Brain pericyte (primary cell): ENCODE data around the gene TRIM71.
"Not testable (repeated sequence)": the region's sequence is repeated elsewhere in the genome, so short reads cannot be mapped to it uniquely, and the experiment has no call there.

ENCODE experiments used
- DNase-seq: peaks from one replicate; pipeline ENCODE4 v3.0.0-alpha.2; 2012; ENCODE audit warnings: low read depth, low spot score

TRIM71 gene

DNA sequence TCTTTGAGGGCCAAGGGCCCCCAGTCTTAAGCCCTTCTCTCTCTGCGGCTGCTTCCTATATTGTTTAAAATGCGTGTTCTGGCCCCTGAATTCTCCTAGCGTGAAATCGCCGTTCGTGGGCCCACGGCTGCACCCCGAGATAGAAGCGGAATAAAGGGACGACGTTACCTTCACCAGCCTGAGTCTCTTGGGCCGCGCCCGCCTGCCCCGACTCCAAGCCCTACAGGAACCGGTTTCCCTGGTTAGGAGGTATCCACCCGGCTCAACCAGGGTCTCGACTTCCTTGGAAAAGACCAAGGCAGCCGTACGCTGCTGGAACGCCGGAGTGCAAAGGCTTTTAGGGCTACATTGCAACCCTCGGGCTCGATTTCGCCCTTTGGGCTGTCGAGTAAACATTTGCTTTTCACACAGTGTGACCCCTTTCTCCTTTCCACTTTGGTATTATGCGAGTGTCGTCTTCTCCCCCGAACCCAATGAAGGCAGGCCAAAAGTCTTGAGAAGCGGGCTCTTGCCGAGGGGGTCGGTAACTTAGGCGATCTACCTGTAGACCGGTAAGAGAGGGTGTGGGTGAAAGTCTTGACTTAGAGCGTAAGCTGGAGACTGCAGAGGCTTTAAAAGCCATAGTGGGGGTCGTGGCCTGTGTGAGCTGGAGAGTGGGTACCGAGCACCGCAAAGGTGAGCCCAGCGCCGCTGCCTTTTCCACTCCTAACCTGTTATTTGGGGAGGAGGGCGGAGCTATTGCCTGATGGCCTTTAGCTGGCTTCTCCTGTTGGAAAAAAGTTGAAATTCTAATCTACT lies 2.0 kb downstream of the TRIM71 start:
- no peak for DNase-seq

DNA sequence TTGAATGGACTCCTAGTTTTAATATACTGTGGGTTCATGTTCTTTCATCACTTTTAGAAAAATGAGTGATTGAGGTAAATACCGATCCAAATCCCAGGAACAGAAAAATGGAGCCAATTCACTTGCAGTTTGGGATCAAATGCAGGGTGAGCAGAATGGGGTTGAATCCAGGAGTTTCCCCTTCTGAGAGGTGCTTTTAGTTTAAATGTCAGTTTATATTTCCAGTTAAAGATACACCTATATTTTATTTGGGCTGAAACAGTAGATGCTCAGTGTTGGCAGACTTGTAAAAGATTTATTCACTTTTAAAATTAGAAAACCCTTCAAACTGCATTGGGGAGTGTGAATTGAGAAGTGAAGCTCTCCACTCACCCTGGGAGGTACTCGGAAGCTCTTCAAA lies 2.6 kb downstream of the TRIM71 start:
- DNase-seq: no peak

GRCh38 chr3:32820971-32821685 lies 3.3 kb downstream of the TRIM71 start:
- no peak for DNase-seq

GRCh38 chr3:32821686-32822296 lies 4.0 kb downstream of the TRIM71 start:
- DNase-seq: no peak

- no peak for DNase-seq
Observed at GRCh38 chr3:32822609-32823498, 5.1 kb downstream of the TRIM71 start.

GRCh38 chr3:32823641-32824184 lies 5.9 kb downstream of the TRIM71 start:
- DNase-seq: not testable (repeated sequence)

DNA sequence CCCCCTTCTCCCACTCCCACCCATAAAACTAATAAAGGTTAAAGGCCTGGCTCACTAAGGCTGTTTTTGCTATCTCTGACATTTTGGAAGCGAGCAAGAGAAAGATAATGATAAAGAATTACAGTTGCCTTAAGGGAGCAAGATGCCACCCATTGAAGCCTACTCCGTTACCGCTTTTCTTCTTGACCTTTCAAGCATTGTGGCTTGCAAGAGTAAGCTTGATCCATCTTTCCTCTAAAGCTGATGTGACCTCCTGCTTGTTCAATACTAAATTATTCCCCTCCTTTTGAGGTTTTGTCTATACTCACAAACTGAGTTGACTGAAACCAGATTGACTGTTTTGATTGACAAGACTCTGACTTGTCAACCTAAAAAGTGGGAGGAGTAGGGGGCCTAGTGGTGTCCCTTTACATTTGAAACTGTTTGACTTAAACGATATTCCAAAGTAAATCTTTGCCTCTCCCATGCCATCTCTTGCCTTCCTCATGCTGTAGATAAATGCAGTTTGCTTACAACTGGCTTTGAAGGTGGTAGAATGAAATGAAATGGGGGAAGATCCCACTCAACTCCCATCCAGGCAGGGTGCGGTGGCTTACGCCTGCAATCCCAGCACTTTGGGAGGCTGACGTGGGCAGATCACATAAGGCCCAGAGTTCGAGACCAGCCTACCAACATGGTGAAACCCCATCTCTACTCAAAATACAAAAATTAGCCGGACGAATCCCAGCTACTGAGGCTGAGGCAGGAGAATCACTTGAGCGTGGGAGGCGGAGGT lies 8.0 kb downstream of the TRIM71 start:
- DNase-seq: no peak

- DNase-seq: no peak
Observed at GRCh38 chr3:32831062-32831461, 13.3 kb downstream of the TRIM71 start.

- DNase-seq: no peak
Observed at GRCh38 chr3:32831791-32832190, 14.0 kb downstream of the TRIM71 start.

GRCh38 chr3:32832193-32832592 lies 14.4 kb downstream of the TRIM71 start:
- no peak for DNase-seq

- DNase-seq: no peak
Observed at GRCh38 chr3:32835049-32835371, 17.2 kb downstream of the TRIM71 start.

DNA sequence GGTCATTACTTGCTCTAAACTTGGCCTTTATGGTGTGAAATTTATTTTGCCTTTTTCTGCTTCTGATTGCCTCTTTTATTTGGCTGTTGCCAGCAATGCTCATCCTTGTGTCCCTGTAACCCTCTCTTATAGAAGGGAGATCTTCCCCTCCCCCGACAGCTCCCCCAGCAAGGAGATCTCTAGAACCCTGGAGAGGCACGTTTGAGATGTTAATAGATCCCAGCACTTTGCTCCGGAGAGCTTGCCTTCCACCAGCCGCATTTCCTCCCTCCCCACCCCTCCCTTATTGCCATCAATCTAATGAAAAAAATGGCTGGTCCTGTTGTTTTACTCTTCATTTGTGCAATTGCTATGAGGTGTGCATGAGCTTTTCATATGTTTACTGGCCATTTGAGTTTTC lies 18.2 kb downstream of the TRIM71 start:
- no peak for DNase-seq

DNA sequence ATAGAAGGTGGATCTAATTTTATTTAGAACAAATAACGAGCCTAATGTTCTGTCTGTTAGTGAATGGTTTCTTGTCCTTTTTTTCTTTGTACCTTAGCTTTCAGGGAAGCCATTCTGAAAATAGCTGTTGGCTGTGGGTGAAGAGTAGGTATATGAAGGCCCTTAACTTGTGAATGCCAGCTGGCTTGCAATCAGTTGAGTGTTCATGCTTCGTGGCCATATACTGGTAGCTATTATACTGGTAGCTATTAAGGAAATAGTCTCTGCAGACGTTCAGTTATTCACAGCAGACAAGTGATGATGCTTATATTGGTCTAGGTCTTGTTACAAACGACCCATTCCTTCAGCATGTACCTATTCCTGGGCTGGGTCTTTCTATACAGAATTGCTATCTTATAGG lies 18.8 kb downstream of the TRIM71 start:
- DNase-seq: no peak

- no peak for DNase-seq
Observed at GRCh38 chr3:32837366-32837765, 19.6 kb downstream of the TRIM71 start.

GRCh38 chr3:32837789-32838188 lies 20.0 kb downstream of the TRIM71 start:
- no peak for DNase-seq

DNA sequence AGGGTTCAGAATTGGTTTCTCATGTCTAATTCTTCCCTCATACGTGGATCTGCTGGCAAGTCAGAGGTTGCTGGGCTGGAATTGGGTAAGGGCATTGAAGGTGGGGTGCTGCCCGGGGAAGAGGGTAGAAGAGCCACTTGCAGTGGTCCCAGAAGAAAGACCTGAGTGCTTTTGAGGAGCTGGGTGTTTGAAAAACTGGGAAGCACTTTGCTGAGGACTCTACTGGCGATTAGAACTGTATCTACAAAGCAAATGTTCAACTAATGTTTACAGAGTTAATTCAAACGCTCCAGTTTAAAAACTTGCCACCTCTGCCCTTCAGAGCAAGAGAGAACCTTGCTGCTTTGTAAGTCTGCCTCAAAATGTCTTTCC lies 21.9 kb downstream of the TRIM71 start:
- DNase-seq: no peak

GRCh38 chr3:32840086-32840841 lies 22.5 kb downstream of the TRIM71 start:
- DNase-seq: no peak

DNA sequence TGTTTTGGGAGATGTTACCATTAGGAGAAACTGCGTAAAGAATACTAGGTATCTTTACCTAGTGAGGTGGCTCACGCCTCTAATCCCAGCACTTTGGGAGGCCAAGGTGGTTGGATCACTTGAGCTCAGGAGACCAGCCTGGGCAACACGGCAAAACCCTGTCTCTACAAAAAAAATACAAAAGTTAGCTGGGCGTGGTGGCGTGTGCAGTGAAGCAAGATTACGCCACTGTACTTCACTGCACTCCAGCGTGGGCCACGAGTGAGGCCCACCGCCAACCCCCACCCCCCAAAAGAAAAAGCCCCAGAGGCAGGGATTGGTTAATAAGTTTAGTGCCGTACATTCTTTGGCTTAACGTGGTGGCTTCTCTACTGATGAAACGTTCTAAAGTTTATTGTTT lies 23.5 kb downstream of the TRIM71 start:
- no peak for DNase-seq

GRCh38 chr3:32841867-32842470 lies 24.2 kb downstream of the TRIM71 start:
- DNase-seq: no peak

- no peak for DNase-seq
Observed at GRCh38 chr3:32842531-32842931, 24.7 kb downstream of the TRIM71 start.
